Measurements from ENCODE around the gene CYP2C9.
"Not testable (repeated sequence)": the region's sequence is repeated elsewhere in the genome, so short reads cannot be mapped to it uniquely, and the experiment has no call there.

CYP2C9 gene

GRCh38 chr10:94938383-94938782, at the start of gene CYP2C9:
Gene CYP2C9, plus strand, starts transcription at chr10:94938658. Its CDS starts 25 bp downstream, at chr10:94938683.
- DNase-seq, result no peak

GRCh38 chr10:94889123-94889522, 49.3 kb upstream of the CYP2C9 start:
- DNase-seq, result no peak

GRCh38 chr10:94890264-94891022, 48.0 kb upstream of the CYP2C9 start:
- DNase-seq, result no peak

GRCh38 chr10:94898414-94898813, 40.0 kb upstream of the CYP2C9 start:
- DNase-seq, result not testable (repeated sequence)

GRCh38 chr10:94902080-94902479, 36.4 kb upstream of the CYP2C9 start:
- no peak for DNase-seq

GRCh38 chr10:94902570-94902969, 35.9 kb upstream of the CYP2C9 start:
- no peak for DNase-seq

- not testable (repeated sequence) for DNase-seq
These were observed 33.8 kb upstream of the CYP2C9 start for GRCh38 chr10:94904506-94905148.

GRCh38 chr10:94916423-94916822, 22.0 kb upstream of the CYP2C9 start:
- no peak for DNase-seq

GRCh38 chr10:94936721-94937120, 1.7 kb upstream of the CYP2C9 start:
- DNase-seq, result no peak

GRCh38 chr10:94943432-94944103, 5.1 kb downstream of the CYP2C9 start:
- not testable (repeated sequence) for DNase-seq

- DNase-seq, result not testable (repeated sequence)
These were observed 7.7 kb downstream of the CYP2C9 start for GRCh38 chr10:94946181-94946580.

GRCh38 chr10:94963901-94964300, 25.4 kb downstream of the CYP2C9 start:
- no peak for DNase-seq

GRCh38 chr10:94983555-94983954, 45.1 kb downstream of the CYP2C9 start:
- DNase-seq, result no peak

- no peak for DNase-seq
These were observed 50.7 kb downstream of the CYP2C9 start for GRCh38 chr10:94989192-94989591.

- no peak for DNase-seq
These were observed 52.9 kb downstream of the CYP2C9 start for GRCh38 chr10:94991243-94991888.

GRCh38 chr10:94992811-94993210, 54.4 kb downstream of the CYP2C9 start:
- no peak for DNase-seq

GRCh38 chr10:94997741-94998174, 59.3 kb downstream of the CYP2C9 start:
- DNase-seq, result no peak

GRCh38 chr10:95026461-95026860, 88.0 kb downstream of the CYP2C9 start:
- DNase-seq, result no peak

- DNase-seq, result no peak
These were observed 93.2 kb downstream of the CYP2C9 start for GRCh38 chr10:95031656-95032055.

- DNase-seq, result no peak
These were observed 95.9 kb downstream of the CYP2C9 start for GRCh38 chr10:95034401-95034800.

- no peak for DNase-seq
These were observed 97.2 kb downstream of the CYP2C9 start for GRCh38 chr10:95035332-95036295.

- DNase-seq, result no peak
These were observed 100.8 kb downstream of the CYP2C9 start for GRCh38 chr10:95039281-95039680.
